Osteoblast (primary cell): ENCODE measurements around the gene IP6K2. TPM values are rescaled to one million over a fixed set of nuclear protein-coding genes. Genes with fewer than 3 reads are reported as not detected.

Experiments
- DNase-seq: peaks from one replicate; pipeline ENCODE4 v3.0.0; 2011; ENCODE audit warnings: low spot score, mixed read lengths; ENCODE audit not compliant: insufficient read length; ENCODE audit errors: missing footprints
- H2AFZ ChIP-seq: 2 replicates; pipeline ENCODE4 v1.6.0; 2011; ENCODE audit warnings: mild to moderate bottlenecking, low read length
- H3K27ac ChIP-seq: 2 replicates; pipeline ENCODE4 v1.5.1; 2011; ENCODE audit warnings: mild to moderate bottlenecking, low read depth, low read length, moderate library complexity
- H3K27me3 ChIP-seq: 2 replicates; pipeline ENCODE4 v1.6.0; 2012; ENCODE audit warnings: mild to moderate bottlenecking, control low read depth, inconsistent platforms, low read length, moderate library complexity; ENCODE audit not compliant: insufficient read depth
- H3K36me3 ChIP-seq: 2 replicates; pipeline ENCODE4 v1.5.1; 2011; ENCODE audit warnings: mild to moderate bottlenecking, low read length, control low read depth, moderate library complexity; ENCODE audit not compliant: insufficient read depth
- H3K4me1 ChIP-seq: 2 replicates; pipeline ENCODE4 v1.5.1; 2011; ENCODE audit warnings: mild to moderate bottlenecking, low read length, control low read depth, moderate library complexity; ENCODE audit not compliant: insufficient read depth
- H3K4me2 ChIP-seq: 2 replicates; pipeline ENCODE4 v1.6.0; 2011; ENCODE audit warnings: mild to moderate bottlenecking, low read length; ENCODE audit not compliant: insufficient read depth
- H3K4me3 ChIP-seq: fragments of 200-600 bp; sonication (generic); 3 replicates; pipeline ENCODE4 v1.5.1; 2012; ENCODE audit warnings: mild to moderate bottlenecking, low read length, inconsistent platforms; ENCODE audit not compliant: insufficient read depth
- H3K79me2 ChIP-seq: 2 replicates; pipeline ENCODE4 v1.6.0; 2012; ENCODE audit warnings: mild to moderate bottlenecking, low read length, control low read depth, inconsistent platforms; ENCODE audit not compliant: insufficient read depth
- H3K9me3 ChIP-seq: 2 replicates; pipeline ENCODE4 v1.5.1; 2011; ENCODE audit warnings: low read depth, low read length, control low read depth
- H4K20me1 ChIP-seq: 2 replicates; pipeline ENCODE4 v1.6.0; 2012; ENCODE audit warnings: mild to moderate bottlenecking, low read length, control low read depth; ENCODE audit not compliant: insufficient read depth
- total RNA-seq: library from RNA; depleted of rRNA; stranded (reverse); fragments of >200 nt; gene quantifications from 2 replicates; pipeline ENCODE4 v1.2.3, GENCODE V29; 2012
- TF ChIP-seq, protein P1 (sequence below): IDR thresholded peaks from 2 replicates; pipeline ENCODE4 v1.5.1; 2011; ENCODE audit warnings: mild to moderate bottlenecking, low read depth, low read length, moderate library complexity; ENCODE audit errors: extremely low read depth

IP6K2 gene
- total RNA-seq, 1 donor: 44.9 TPM

DNA sequence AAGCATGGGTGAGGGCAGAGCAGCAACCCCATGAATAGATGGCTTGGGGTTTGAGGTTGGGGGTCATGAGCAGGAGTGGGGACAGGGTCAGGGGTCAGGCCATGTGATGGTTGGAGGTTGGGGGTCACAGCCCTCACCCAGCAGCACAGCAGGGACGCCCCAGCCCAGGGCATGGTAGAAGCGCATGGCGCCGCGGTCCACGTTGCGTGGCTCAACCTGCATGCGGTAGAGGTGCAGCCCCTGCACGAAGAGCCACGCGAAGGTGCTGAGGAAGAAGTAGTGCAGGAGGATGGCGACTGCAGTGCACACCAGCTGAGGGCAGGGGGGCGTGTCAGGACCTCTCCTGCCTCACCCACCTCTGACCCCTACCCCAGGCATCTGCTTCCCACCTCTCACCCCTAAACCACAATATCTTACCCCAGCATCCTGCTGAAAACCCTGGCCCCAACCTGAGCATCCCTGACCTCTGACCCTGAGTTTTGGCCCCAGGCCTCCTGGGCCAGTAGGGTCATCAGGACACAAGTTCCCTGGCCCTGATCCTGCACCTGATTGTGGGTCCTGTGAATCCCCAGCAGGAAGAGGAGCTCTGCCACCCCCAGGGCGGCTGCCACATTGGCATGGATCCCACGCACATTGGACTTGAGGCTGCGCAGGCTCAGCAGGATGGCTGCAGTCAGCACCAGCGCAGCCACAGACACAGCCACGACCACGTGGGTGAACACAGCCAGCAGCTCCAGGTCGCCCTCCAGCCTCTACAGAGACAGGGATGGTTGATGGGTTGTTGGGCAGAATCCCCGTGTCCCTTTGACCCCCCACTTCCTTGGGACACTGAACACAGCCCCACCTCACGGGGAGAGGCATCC, 71.9 kb downstream of the IP6K2 start:
- Histone ChIP-seq H3K79me2 (no peaks in the 10 kb centered on the region), H2AFZ (no peak overlapping the region), H3K27ac (no peak overlapping the region), H3K4me1 (no peaks in the 10 kb centered on the region), H3K27me3 (no peaks in the 10 kb centered on the region), H3K4me3 (no peak overlapping the region), H3K36me3 (no peaks in the 10 kb centered on the region), H4K20me1 (no peaks in the 10 kb centered on the region), H3K9me3 (no peaks in the 10 kb centered on the region), H3K4me2 (no peak overlapping the region)
- TF ChIP-seq, protein P1, sequence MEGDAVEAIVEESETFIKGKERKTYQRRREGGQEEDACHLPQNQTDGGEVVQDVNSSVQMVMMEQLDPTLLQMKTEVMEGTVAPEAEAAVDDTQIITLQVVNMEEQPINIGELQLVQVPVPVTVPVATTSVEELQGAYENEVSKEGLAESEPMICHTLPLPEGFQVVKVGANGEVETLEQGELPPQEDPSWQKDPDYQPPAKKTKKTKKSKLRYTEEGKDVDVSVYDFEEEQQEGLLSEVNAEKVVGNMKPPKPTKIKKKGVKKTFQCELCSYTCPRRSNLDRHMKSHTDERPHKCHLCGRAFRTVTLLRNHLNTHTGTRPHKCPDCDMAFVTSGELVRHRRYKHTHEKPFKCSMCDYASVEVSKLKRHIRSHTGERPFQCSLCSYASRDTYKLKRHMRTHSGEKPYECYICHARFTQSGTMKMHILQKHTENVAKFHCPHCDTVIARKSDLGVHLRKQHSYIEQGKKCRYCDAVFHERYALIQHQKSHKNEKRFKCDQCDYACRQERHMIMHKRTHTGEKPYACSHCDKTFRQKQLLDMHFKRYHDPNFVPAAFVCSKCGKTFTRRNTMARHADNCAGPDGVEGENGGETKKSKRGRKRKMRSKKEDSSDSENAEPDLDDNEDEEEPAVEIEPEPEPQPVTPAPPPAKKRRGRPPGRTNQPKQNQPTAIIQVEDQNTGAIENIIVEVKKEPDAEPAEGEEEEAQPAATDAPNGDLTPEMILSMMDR: no peak
- DNase-seq: no peak

DNA sequence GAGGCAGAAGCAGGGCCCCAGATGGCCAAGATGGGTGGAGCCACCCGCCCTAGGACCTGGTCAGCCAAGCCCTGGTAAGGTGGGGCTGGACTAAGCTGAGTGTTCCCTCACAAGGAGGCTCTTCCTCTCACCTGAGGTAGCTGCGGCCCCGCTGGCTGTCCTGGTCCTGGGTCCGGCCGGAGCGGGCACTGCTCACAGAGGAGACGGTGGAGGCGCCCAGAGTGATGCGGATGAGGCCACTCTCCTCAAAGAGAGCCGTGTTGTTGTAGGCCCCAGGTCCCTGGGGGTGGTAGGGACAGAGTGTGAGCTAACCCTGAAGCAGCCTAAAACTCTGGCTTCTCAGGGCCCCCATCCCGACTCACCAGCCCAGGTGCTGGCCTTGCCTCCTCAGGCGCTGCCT, 74.4 kb downstream of the IP6K2 start:
- no peaks in the 10 kb centered on the region for H3K27me3 ChIP-seq
- no peaks in the 10 kb centered on the region for H3K4me1 ChIP-seq
- no peaks in the 10 kb centered on the region for H3K79me2 ChIP-seq
- no peak overlapping the region for H3K4me2 ChIP-seq
- no peaks in the 10 kb centered on the region for H3K36me3 ChIP-seq
- no peak for DNase-seq
- H4K20me1 ChIP-seq: no peaks in the 10 kb centered on the region
- no peak overlapping the region for H3K4me3 ChIP-seq
- no peak overlapping the region for H3K27ac ChIP-seq
- H3K9me3 ChIP-seq: no peaks in the 10 kb centered on the region
- no peak overlapping the region for H2AFZ ChIP-seq
- TF ChIP-seq, protein P1: no peak

DNA sequence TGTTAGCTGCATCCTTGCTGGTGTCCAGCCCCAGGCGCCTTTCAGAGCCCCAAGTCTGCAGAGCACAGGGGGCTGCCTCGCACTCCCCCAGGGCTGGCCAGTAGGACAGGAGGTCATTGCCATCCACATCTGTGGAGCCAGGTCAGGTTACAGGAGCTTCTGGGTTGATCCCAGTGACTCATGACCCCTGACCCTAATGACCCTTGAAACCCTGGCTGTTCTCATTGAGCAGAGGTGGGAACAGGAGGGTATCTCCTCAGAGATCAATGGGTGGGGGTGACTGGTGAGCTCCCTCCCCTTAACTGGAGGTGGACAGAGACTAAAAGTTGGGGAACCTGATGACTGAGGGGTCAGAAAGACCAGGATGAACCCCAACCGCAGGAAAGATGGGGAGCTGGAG, 75.6 kb downstream of the IP6K2 start:
- Histone ChIP-seq H2AFZ (no peak overlapping the region), H3K79me2 (no peaks in the 10 kb centered on the region), H3K27ac (no peak overlapping the region), H3K36me3 (no peaks in the 10 kb centered on the region), H3K27me3 (no peaks in the 10 kb centered on the region), H3K4me3 (no peak overlapping the region), H3K9me3 (no peaks in the 10 kb centered on the region), H3K4me1 (no peaks in the 10 kb centered on the region), H3K4me2 (no peak overlapping the region), H4K20me1 (no peaks in the 10 kb centered on the region)
- TF ChIP-seq, protein P1: no peak
- DNase-seq: no peak

DNA sequence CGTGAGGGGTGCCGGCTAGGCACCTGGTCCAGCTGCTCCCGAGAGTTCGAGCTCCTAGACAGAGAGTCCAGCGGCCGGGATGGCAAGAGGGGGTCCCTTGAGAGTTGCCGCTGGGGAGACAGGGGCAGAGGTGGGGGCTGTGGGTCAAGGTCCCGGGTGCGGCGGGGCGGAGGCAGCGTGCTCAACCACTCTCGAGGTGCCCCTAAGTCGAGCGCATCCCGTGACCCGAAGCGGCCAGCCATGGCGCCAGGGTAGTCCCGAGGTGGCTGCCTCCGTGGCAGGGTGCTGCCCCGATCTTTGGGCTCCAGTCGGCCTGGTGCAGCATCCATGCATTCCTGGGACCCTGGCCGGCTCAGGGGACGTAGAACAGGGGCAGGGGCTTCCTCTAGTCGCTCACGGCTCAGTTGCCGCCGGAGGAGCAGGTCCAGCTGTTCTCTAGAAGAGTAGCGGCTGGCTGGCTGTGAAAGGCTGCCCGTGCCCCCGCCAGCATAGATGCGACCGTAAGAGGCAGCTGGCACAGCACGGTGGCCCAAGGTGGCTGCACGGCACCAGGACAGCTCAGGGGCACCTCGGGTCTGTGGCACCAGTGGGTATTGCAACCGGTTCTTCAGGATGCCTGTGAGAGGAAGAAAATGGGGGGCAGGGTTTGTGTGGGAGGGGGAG, 76.9 kb downstream of the IP6K2 start:
- Histone ChIP-seq H3K4me2 (no peak overlapping the region), H4K20me1 (no peaks in the 10 kb centered on the region), H3K27me3 (no peaks in the 10 kb centered on the region), H3K9me3 (no peaks in the 10 kb centered on the region), H3K79me2 (peaks cover under 1% of the 10 kb centered on the region), H3K27ac (no peak overlapping the region), H2AFZ (no peak overlapping the region), H3K4me1 (peaks cover 8% of the 10 kb centered on the region), H3K36me3 (no peaks in the 10 kb centered on the region), H3K4me3 (no peak overlapping the region)
- TF ChIP-seq, protein P1: no peak
- no peak for DNase-seq
